Measurements from ENCODE around the gene MAP2K5. TPM values are rescaled to one million over a fixed set of nuclear protein-coding genes. Genes with fewer than 3 reads are reported as not detected.

MAP2K5 gene
- total and polyA plus RNA-seq, 10 of the 15 experiments (the other 5 are each of a cell fraction or from before 2014, with no cell fraction given) = 1.3 to 19.4 (median 9.6) TPM

- no TSS peak for BruUV-seq (replicated peaks)
- intact Hi-C loops (cut with micrococcal nuclease; ENCODE audit: unreplicated experiment) (no loop called here), in situ Hi-C loops (cut with MboI) (no loop called here)
- DNase-seq (ENCODE audit: low read depth, low spot score) (peak; percentile 52), FAIRE-seq (peak; percentile 7), ATAC-seq (peak; percentile 59)
- Histone ChIP-seq H3K4me3 (no peak overlapping the region), H3K4me2 (ENCODE audit: control insufficient read depth, insufficient read depth) (no peak overlapping the region; the same call in 1 of the 2 replicates), H3K27me3 (replicated peaks in 1 of 2; ENCODE audit: control insufficient read depth in 2 of 2, insufficient read depth in 2 of 2, low read length in 1 of 2) (no peaks in the 10 kb centered on the region), H4K20me1 (ENCODE audit: control insufficient read depth, insufficient read depth) (no peaks in the 10 kb centered on the region), H3K9ac (ENCODE audit: control insufficient read depth, insufficient read depth, low read length) (no peak overlapping the region), H3K36me3 (ENCODE audit: control insufficient read depth in 2 of 2, insufficient read depth in 2 of 2, low read length in 1 of 2) (no peaks in the 10 kb centered on the region), H2AFZ (ENCODE audit: control insufficient read depth, low read depth, low read length) (peak overlapping the region; percentile 58), H3K79me2 (ENCODE audit: control insufficient read depth, insufficient read depth, low read length) (no peaks in the 10 kb centered on the region), H3K4me1 (ENCODE audit: control insufficient read depth, insufficient read depth, low read length) (peaks cover 30% of the 10 kb centered on the region), H3K27ac (ENCODE audit: control insufficient read depth, insufficient read depth) (peak overlapping the region; percentile 11; the same call in 1 of the 2 replicates), H3K9me3 (replicated peaks; ENCODE audit: control insufficient read depth, insufficient read depth, low read length) (no peaks in the 10 kb centered on the region; the same call in 2 of the 3 replicates)
- SMC1A ChIA-PET (ENCODE audit: uncharacterized antibody, unreplicated experiment) = interaction anchor here (0.7 to 1.5 kb wide), 3 partner anchors 10 to 66 kb away, joined by 3 to 7 read pairs (median 3); no protein-coding TSS in a partner anchor
- RAD21 ChIA-PET (ENCODE audit: unreplicated experiment) = interaction anchor here (0.7 to 3.4 kb wide), 3 partner anchors 10 to 68 kb away, joined by 3 to 9 read pairs (median 5); no protein-coding TSS in a partner anchor
- POLR2A ChIA-PET = no interaction called here
- TF ChIP-seq SPI1 (IDR thresholded peaks at IDR 0.05; ENCODE audit: borderline replicate concordance, insufficient read depth, low read depth, low read length) (peak; percentile 71; the same call in 1 of the 2 replicates), IKZF1 (conservative IDR thresholded peaks at IDR 0.05) (0 out of 2 replicates have a peak, but pooled peaks have one; percentile 18), ETV6 (conservative IDR thresholded peaks at IDR 0.05 in 1 of 2, IDR thresholded peaks at IDR 0.05 in 1 of 2; ENCODE audit: borderline replicate concordance in 1 of 2, low read depth in 1 of 2) (peak in 1 of 2 experiments; percentile 87; a peak in 2 of 4 replicates), IKZF2 (IDR thresholded peaks at IDR 0.05) (peak; percentile 32 to 36; a peak in 1 of 4 replicates), PAX8 (IDR thresholded peaks at IDR 0.05) (no peak), CREM (IDR thresholded peaks at IDR 0.05; ENCODE audit: low read depth) (0 out of 2 replicates have a peak, but pooled peaks have one; percentile 12), RELB (IDR thresholded peaks at IDR 0.05; ENCODE audit: low read depth) (0 out of 2 replicates have a peak, but pooled peaks have one; percentile 21), SREBF2 (IDR thresholded peaks at IDR 0.05; ENCODE audit: low read length) (no peak)
- WGBS (ENCODE audit: insufficient coverage, insufficient replicate concordance, low lambda C conversion rate, missing lambda C conversion rate) = 31% methylated on average over 3 of the region's 4 CpGs
- CTCF ChIA-PET = interaction anchor here (1.2 to 2.3 kb wide), 2 partner anchors 10 to 12 kb away, joined by 4 to 10 read pairs; no protein-coding TSS in a partner anchor
Observed at GRCh38 chr15:67850994-67851571, 308.6 kb downstream of the MAP2K5 start.

Data from GM12878 (cell line).